ENCODE results near the gene GNPAT.
"Not testable (repeated sequence)": the region's sequence is repeated elsewhere in the genome, so short reads cannot be mapped to it uniquely, and the experiment has no call there.

Gene GNPAT

GRCh38 chr1:231240883-231241735 is at the start of gene GNPAT:
Gene GNPAT (plus strand): TSS chr1:231241212. CDS start chr1:231241379, 167 bp downstream.
- DNase-seq (ENCODE audit: low read depth), result peak; percentile 84

- DNase-seq (ENCODE audit: low read depth), result no peak
Measured at GRCh38 chr1:231192620-231193163, 48.3 kb upstream of the GNPAT start.

GRCh38 chr1:231193710-231194340 is 47.2 kb upstream of the GNPAT start:
- DNase-seq (ENCODE audit: low read depth), result no peak

GRCh38 chr1:231194476-231194842 is 46.6 kb upstream of the GNPAT start:
- no peak for DNase-seq (ENCODE audit: low read depth)

- no peak for DNase-seq (ENCODE audit: low read depth)
Measured at GRCh38 chr1:231194843-231195516, 46.0 kb upstream of the GNPAT start.

- no peak for DNase-seq (ENCODE audit: low read depth)
Measured at GRCh38 chr1:231196307-231196706, 44.7 kb upstream of the GNPAT start.

- no peak for DNase-seq (ENCODE audit: low read depth)
Measured at GRCh38 chr1:231196728-231197127, 44.3 kb upstream of the GNPAT start.

GRCh38 chr1:231199868-231200267 is 41.1 kb upstream of the GNPAT start:
- no peak for DNase-seq (ENCODE audit: low read depth)

GRCh38 chr1:231200388-231201031 is 40.5 kb upstream of the GNPAT start:
- DNase-seq (ENCODE audit: low read depth), result peak; percentile 5

GRCh38 chr1:231201375-231201978 is 39.5 kb upstream of the GNPAT start:
- no peak for DNase-seq (ENCODE audit: low read depth)

- no peak for DNase-seq (ENCODE audit: low read depth)
Measured at GRCh38 chr1:231201979-231202633, 38.9 kb upstream of the GNPAT start.

GRCh38 chr1:231203259-231204057 is 37.6 kb upstream of the GNPAT start:
- DNase-seq (ENCODE audit: low read depth), result no peak

GRCh38 chr1:231206856-231207255 is 34.2 kb upstream of the GNPAT start:
- no peak for DNase-seq (ENCODE audit: low read depth)

GRCh38 chr1:231207437-231207836 is 33.6 kb upstream of the GNPAT start:
- no peak for DNase-seq (ENCODE audit: low read depth)

GRCh38 chr1:231208980-231209379 is 32.0 kb upstream of the GNPAT start:
- DNase-seq (ENCODE audit: low read depth), result no peak

- DNase-seq (ENCODE audit: low read depth), result no peak
Measured at GRCh38 chr1:231209531-231209930, 31.5 kb upstream of the GNPAT start.

- DNase-seq (ENCODE audit: low read depth), result no peak
Measured at GRCh38 chr1:231210126-231210525, 30.9 kb upstream of the GNPAT start.

GRCh38 chr1:231211005-231211857 is 29.8 kb upstream of the GNPAT start:
- DNase-seq (ENCODE audit: low read depth), result peak; percentile 29

- not testable (repeated sequence) for DNase-seq (ENCODE audit: low read depth)
Measured at GRCh38 chr1:231212301-231212700, 28.7 kb upstream of the GNPAT start.
